Activated CD8-positive, alpha-beta memory T cell treated with anti-CD3 and anti-CD28 coated beads, Interleukin-2, amount 50 U/mL, for 48 hours (primary cell): Measurements from ENCODE around the gene KHDRBS2.

Experiments used
- DNase-seq: peaks from one replicate; pipeline ENCODE4 v3.0.0-alpha.2; 2020

KHDRBS2 gene

GRCh38 chr6:62009445-62009844 is 276.6 kb downstream of the KHDRBS2 start:
- DNase-seq = no peak

GRCh38 chr6:61989616-61990015 is 296.4 kb downstream of the KHDRBS2 start:
- DNase-seq = no peak

- DNase-seq = no peak
These were observed 305.4 kb downstream of the KHDRBS2 start for GRCh38 chr6:61980622-61981021.

GRCh38 chr6:61977947-61978346 is 308.1 kb downstream of the KHDRBS2 start:
- DNase-seq = no peak

- DNase-seq = no peak
These were observed 308.9 kb downstream of the KHDRBS2 start for GRCh38 chr6:61977099-61977498.

- no peak for DNase-seq
These were observed 326.8 kb downstream of the KHDRBS2 start for GRCh38 chr6:61959196-61959595.

GRCh38 chr6:61953851-61954250 is 332.2 kb downstream of the KHDRBS2 start:
- no peak for DNase-seq

- DNase-seq = no peak
These were observed 334.4 kb downstream of the KHDRBS2 start for GRCh38 chr6:61951586-61951985.

- DNase-seq = no peak
These were observed 335.2 kb downstream of the KHDRBS2 start for GRCh38 chr6:61950811-61951210.

GRCh38 chr6:61949971-61950370 is 336.1 kb downstream of the KHDRBS2 start:
- no peak for DNase-seq

GRCh38 chr6:61949161-61949560 is 336.9 kb downstream of the KHDRBS2 start:
- no peak for DNase-seq

- no peak for DNase-seq
These were observed 338.6 kb downstream of the KHDRBS2 start for GRCh38 chr6:61947311-61947947.

- no peak for DNase-seq
These were observed 345.1 kb downstream of the KHDRBS2 start for GRCh38 chr6:61940919-61941318.

GRCh38 chr6:61935242-61935846 is 350.7 kb downstream of the KHDRBS2 start:
- DNase-seq = no peak

GRCh38 chr6:61909486-61909885 is 376.5 kb downstream of the KHDRBS2 start:
- DNase-seq = no peak

GRCh38 chr6:61901748-61902147 is 384.3 kb downstream of the KHDRBS2 start:
- no peak for DNase-seq

- DNase-seq = no peak
These were observed 391.5 kb downstream of the KHDRBS2 start for GRCh38 chr6:61894536-61894935.

- DNase-seq = no peak
These were observed 398.6 kb downstream of the KHDRBS2 start for GRCh38 chr6:61887423-61887822.

GRCh38 chr6:61886608-61887259 is 399.3 kb downstream of the KHDRBS2 start:
- no peak for DNase-seq

GRCh38 chr6:61869632-61870400 is 416.2 kb downstream of the KHDRBS2 start:
- DNase-seq = no peak

GRCh38 chr6:61868507-61869080 is 417.4 kb downstream of the KHDRBS2 start:
- no peak for DNase-seq

GRCh38 chr6:61867635-61868034 is 418.4 kb downstream of the KHDRBS2 start:
- no peak for DNase-seq

- DNase-seq = no peak
These were observed 428.5 kb downstream of the KHDRBS2 start for GRCh38 chr6:61857541-61857940.
